ENCODE results near the gene SIVA1.

SIVA1 gene

DNA sequence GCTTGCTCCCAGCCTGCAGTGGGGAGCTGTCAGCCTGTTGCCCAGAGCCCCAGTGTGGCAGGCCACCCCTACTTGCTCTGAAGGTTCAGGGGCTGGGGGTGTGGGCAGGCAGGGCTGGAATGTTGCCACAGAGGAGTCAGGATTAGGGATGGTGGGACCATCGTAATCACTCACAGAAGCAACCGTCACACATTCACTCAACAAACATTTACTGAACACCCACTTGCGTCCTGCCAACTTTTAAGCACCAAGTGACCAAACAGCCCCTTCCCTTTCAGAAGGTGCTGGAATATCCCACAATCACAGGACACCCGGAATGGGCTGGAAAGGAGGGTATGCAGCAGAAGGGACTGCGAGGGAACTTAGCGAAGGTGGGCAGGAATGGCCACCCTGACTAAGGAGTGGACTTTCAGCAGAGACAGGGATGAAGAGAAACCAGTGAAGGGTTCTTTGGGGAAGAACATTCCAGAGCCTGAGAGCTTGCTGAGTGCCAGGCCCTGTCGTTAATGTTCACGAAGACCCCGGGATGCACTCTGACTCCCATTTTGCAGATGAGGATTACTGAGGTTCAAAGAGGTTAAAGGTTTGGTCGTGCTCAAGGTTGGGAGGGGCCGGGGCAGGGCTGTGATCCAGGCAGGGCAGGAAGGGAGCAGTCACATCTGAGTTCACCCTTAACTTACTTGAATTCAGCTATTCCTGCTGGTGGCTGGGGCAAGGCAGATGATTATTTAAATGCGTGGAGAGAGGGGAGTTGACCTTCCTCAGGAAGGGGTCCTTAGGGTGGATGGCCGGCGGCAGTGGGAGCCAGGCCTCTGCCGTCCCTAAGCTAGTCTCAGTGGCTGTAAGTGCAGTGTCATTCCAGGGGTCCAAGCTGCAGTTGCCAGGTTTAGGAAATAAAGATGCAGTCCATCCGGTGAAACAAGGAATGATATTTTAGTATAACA is 45.6 kb downstream of the SIVA1 start:
- FAIRE-seq, result no peak

DNA sequence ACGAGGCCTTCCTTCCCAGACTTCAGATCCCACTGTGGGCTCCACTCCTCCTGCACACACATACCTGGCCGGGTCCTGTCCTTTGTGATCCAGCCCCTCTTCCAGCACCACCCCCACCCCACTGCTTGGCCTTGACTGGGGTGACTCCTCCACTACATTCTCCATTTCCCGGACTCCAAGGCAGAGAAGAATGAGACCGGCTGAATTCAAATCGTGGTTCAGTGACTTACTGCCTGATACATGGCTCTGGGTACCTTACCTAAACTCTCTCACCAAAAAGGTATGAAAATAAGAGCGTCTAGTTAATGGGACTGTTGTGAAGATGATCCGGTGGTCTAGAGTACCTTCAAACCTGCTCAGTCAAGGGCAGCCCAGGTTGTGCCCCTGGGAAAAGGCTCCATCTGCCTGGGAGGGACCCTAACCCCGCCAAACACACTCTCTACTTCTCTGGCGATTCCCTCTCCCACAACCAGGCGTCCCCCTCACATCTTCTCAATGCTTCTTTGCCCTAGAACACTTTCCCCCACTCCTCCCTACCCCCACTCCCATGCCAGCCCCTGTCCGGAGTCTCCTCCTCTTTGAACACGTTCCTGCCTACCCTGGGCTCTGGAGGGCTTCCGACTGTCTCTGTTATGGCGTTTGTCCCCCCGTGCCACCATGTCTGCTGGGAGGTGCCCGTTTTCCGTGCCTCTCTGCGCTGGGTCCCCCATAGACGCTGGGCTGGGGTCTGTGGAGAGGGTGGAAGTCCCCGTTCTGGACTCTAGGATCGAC is 46.5 kb downstream of the SIVA1 start:
- FAIRE-seq, result peak; percentile 41

GRCh38 chr14:104800015-104800770 is 47.2 kb downstream of the SIVA1 start:
- FAIRE-seq, result no peak

DNA sequence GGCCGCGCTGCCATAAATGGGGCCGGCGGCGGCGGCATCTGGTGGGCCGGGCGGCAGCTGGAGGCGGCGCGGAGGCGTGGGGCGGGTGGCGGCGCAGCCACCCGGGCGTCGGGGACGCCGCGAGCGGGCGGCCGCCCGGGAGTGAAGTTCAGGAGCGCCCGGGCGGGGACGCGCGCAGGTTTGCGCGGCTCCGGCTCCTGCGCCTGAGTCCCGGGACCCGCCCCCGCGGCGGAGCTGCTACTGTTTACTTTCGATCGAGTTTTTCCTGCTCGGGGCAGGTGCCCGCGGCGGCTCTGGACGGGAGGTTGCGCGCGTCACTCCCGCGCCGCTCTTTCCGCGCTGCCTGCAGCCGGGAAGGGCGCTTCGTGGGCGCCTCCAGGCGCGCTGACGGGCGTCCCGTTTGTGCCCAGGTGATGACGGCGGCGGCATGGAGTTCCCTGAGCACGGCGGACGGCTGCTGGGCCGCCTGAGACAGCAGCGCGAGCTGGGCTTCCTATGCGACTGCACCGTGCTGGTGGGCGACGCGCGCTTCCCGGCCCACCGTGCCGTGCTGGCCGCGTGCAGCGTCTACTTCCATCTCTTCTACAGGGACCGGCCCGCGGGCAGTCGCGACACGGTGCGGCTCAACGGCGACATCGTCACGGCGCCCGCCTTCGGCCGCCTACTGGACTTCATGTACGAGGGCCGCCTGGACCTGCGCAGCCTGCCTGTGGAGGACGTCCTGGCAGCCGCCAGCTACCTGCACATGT is 48.0 kb downstream of the SIVA1 start, which contains the start of gene ZBTB42:
Gene ZBTB42 (plus strand): TSS at position 331 of the 749 bp plus-strand sequence. CDS start 97 bp downstream, at position 428.
- FAIRE-seq, result no peak

GRCh38 chr14:104801520-104802393 is 48.8 kb downstream of the SIVA1 start:
- FAIRE-seq, result no peak

DNA sequence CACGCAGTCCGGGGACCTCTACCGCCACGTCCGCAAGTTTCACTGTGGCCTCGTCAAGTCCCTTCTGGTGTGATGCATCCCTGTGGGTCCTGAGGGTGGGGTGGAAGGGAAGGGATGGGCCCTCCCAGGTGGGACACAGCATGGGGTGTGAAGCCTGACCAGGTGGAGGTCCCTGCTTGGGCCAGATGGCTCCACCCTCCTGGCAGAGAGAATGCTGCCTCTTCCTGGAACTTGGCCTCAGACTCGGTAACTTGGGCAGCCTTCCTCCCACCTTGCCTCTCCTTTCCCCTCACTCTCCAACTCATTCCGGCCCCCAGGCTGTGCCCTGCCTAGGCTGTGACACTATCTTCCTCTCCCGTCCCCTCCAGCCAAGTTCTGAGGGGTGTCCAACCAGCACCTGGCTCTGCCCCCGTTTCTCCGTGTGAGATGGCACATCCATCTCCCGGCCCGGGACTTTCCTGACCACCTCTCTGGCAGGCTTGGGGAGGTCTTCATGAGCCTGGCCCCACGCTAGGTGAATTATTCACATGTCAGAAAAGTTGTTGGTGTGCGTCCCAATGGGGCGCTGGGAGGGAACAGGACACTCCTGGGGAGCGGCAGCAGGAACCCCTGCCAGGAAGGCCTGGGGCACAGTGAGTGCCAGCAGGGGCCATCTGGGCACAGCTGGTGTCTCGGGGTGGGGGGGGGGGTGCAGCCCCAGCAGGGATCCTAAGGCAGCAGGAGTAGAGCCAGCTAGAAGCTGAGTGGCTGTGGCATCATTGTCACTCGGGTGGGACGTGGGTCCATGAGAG is 49.6 kb downstream of the SIVA1 start:
- FAIRE-seq, result no peak

GRCh38 chr14:104803280-104803911 is 50.4 kb downstream of the SIVA1 start:
- FAIRE-seq, result no peak

DNA sequence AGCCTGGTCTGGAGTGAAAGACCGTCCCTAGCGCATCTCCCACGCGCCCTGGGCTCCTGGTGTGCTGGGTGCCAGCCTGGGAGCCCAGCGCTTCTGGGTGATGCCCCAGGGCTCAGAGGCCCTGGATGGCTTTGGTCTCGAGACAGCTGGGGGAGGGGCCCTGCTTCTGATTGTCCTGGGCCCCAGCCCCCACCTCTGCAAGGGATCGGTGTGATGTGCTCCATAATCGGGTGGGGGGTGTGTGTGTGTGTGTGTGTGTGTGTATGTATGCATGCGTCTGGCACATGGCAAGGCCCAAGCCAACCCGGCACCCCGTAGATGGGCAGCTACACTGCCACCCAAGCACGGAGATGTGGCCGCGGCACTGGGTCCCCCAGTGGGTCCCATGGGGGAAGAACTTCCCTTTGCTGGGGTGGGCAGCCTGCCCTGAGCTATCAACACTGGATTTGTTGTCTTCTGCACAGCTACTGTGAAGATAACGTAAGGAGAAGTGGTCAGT is 51.0 kb downstream of the SIVA1 start:
- FAIRE-seq, result no peak

- no peak for FAIRE-seq
These were observed 51.8 kb downstream of the SIVA1 start for GRCh38 chr14:104804481-104805325.

DNA sequence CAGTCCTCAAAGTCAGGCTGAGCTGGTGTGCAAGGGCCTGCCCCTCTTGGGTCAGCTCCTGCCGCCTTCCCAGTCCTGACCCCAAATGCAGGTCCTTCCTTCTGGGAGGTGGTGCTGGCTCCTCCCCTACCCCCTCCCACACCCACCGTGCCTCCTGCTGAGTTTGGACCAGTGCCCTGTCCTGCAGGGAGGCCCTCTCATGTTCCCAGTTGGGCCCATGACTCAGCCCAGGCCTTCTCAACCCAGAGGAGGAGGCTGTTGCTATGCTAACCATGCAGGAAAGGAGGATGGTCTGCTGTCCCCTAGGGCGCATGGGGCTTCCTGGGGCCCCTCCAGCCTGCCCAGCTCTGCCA is 52.4 kb downstream of the SIVA1 start:
- no peak for FAIRE-seq

DNA sequence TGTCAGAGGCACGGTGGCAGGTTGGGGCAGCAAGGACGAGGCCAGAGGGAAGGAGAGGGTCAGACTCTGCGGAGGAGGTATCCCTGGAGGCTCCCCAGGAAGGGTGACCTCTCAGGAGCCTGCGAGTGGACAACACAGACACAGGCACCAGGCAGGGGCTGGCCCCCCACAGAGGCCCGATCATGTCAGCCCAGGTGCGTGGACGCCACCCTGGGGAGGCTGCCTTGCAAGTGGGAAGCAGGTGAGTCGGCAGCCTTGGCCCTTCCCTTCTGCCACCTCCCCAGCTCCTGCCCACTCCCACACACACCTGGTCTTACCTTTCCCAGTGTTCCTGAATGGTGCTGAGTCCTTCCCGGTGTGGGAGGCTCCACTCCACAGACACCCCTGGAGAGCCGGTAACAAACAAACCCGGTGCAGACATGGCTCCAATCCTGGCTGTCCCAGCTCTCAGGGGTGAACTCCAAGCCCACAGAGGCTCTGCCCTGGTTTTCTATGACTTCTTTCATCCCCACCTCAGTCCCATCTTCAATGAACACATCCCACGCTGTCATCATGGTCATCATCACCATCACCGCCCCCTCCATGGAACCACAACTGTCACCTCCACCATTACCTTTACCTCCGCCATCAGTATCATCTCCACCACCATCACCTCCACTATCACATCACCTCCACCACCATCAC is 53.1 kb downstream of the SIVA1 start:
- FAIRE-seq, result no peak

DNA sequence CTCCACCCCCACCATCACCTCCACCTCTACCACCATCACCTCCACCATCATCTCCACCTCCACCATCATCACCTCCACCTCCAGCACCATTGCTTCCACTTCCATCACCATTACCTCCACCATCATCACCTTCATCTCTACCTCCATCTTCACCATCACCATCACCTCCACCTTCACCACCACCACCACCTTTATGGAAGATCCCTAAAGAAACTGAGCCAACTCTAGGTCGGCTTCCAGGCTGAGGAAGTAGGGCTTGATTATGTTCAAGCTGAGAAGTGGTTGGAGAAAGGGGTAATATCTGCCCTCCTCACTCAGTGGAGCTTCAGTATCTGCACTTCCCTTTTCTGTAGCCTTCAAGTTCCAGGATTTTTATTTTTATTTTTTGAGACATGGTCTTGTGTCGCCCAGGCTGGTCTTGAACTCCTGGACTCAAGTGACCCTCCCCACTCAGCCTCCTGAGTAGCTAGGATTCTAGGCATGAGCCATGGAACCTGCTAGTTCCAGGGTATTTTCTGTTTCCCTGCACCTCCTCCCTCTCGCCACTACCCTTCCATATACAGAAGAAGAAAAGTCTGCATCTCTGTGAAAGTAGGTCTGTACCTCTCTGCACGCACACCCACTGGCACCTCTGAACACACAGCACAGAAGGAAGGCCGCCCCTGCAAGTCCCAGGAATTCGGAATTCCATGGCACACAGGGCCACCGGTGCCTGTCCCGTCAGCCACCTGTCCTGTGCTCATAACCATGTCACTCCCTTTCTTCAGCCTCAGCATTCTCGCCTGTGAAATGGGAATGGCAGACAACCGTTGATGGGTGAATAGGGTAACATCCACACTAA is 53.9 kb downstream of the SIVA1 start:
- no peak for FAIRE-seq

DNA sequence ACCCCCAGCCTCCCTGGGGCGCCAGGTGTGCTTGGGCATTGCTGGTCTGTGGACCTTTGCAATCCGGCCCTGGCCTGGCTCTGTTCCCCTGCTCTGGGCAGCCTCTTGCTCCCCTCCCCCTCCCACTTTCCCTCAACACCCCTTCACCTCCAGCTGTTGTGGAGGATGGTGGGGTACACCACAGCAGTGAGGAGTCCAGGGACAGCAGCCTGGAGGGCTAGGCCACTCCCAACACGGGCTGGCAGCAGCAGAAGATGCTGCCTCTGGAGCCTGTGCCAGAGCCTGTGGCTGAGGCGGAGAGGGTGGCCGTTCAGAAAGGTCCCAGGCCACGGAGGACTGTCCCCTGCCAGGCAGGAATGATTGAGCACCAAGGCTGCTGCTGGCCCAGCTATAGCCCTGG is 55.5 kb downstream of the SIVA1 start:
- FAIRE-seq, result no peak
